Measurements from ENCODE around the gene L3MBTL4.
"Not testable (repeated sequence)": the region's sequence is repeated elsewhere in the genome, so short reads cannot be mapped to it uniquely, and the experiment has no call there.

The L3MBTL4 gene

DNA sequence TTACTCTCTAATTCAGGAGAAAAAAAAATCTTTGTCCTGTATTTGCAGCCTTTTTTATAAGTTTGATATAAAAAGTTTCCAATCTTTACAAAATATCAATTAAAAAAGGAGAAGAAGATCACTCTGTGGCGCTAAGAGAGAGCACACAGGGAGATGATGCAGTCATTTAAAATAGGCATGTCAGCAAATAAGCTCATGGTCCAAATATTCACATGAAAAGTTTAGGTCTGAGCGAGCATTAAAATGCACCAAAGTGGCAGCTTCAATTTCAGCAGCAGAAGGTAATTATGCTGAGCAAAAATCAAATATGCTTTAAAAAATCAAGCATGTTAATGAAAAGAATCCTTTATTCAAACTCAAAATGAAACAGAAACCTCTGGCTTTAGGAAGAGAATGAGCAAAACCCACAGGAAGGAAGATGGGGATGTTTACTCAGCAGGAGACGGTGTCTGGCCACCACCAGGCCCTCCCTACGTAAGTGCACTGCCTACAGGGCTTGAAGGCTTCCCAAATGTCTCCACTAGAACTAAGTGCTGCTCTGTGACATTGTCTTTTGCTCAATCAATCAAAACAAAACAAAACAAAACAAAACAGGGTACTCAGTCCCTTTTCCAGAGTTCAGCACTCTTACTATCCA lies 120.4 kb downstream of the L3MBTL4 start:
- no peak for DNase-seq

GRCh38 chr18:6289843-6290242 lies 124.9 kb downstream of the L3MBTL4 start:
- DNase-seq, result no peak

DNA sequence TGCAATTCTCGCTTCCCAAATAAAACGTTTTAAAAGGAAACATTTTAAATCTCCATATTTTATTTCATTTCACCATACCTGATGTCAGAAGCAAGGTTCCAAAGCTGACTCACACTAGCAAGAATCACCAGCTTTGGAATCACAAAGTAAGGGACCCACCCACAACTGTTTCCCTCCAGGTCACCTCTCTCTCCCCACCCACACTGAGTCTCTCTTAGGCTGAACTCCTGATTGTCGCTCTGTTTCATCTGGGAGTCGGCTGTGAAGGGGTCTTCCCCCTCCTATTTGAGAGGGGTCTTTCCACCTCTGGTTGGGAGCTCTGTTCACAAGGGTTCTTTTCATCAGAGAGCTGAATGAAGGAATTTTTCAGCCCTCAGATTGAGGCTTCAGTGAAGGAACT lies 128.1 kb downstream of the L3MBTL4 start:
- DNase-seq, result no peak

GRCh38 chr18:6284761-6285160 lies 129.9 kb downstream of the L3MBTL4 start:
- DNase-seq, result no peak

GRCh38 chr18:6284300-6284699 lies 130.4 kb downstream of the L3MBTL4 start:
- no peak for DNase-seq

- DNase-seq, result no peak
These were observed 132.8 kb downstream of the L3MBTL4 start for GRCh38 chr18:6281874-6282273.

DNA sequence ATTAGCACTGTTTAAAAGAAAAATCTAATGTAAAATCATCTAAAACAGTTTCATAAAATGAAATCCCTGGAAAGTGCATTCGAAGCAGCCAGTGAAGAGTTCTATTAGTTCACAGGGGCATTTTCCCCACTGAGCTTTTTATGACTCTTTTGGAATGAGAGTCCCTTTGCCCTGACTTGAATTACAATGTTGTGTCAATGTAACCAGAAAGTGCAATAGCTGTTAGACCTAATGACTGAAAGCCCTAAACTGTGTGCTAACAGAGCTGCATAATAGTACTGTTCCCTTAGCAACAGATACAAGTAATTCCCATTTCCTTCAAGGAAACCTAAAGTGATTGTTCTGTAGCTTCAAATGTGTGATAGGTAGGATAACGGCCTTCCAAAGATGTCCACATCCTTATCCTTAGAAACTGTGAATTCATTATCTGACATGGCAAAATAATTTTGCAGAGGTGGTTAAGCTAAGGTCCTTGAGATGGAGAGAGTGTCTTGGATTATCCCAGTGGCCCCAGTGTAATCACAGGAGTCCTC lies 134.4 kb downstream of the L3MBTL4 start:
- no peak for DNase-seq

GRCh38 chr18:6279308-6279707 lies 135.4 kb downstream of the L3MBTL4 start:
- DNase-seq, result no peak

- no peak for DNase-seq
These were observed 141.3 kb downstream of the L3MBTL4 start for GRCh38 chr18:6273423-6273822.

GRCh38 chr18:6272144-6272543 lies 142.6 kb downstream of the L3MBTL4 start:
- DNase-seq, result not testable (repeated sequence)

DNA sequence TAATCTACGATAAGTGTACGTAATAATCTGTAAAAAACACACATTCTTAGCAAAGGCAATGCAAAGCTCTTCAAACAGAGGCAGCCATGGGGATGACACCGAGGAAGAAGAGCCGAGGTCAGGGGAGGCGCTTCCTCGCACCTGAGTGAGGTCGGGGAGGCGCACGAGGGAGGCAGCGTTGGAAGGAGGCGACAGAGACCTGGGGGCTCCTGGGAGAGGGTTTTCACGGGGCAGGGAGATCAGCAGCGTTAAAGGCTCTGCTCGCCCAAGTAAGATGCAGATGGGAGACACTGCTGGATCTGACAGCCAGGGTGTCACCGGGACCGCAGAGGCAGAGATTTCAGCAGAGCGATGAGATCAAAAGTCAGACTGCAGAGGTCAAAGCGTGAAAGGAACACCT lies 143.1 kb downstream of the L3MBTL4 start:
- no peak for DNase-seq

DNA sequence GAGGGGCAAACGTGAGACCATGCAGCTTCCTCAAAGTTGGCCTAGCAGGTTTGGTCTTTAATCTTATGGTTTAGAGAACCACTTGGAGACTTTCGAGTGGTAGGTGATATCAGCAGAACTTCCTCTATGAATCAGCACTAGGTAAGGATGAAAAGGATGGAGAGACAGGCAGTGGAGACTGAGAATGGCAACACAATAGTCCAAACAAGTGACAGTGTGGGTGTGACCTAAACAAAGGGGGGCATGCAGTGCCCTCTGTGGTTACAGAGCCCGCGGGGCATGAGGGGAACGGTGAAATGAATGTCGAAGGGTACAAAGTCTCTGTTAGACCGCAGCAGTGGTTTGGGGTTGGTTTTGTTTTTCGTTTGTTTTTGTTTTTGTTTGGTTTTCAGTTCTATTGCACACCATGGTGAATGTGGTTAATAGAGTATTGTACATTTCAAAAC lies 143.9 kb downstream of the L3MBTL4 start:
- no peak for DNase-seq

DNA sequence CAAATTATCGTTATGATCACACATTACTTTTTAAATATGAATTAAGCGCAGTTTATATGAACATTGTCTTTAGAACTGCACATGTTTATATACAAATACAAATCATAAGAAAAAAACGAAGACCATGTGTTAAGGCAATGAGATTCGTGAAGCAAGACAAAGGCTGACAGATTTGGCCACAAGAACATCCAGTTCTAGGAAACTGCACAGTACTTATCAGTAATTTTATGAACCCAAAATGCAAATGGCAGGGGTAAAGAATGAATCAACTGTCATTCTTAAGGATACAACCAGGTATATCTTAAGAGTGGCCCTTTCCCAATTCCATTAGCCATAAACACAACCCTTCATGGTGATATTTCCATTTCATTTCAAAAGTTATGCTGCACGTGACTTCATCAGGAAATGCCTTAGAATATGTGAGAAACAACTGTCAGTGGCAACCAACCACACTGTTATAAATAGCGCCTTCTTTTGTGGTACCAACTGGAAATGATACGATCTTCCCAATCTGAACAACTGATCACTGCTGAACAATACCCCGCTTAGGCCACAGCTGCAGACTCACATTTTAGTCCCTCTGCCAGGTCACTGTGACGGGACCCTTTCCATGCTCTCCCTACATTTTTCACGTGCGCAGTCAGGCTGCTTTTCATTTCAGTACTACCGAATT lies 144.9 kb downstream of the L3MBTL4 start:
- no peak for DNase-seq

DNA sequence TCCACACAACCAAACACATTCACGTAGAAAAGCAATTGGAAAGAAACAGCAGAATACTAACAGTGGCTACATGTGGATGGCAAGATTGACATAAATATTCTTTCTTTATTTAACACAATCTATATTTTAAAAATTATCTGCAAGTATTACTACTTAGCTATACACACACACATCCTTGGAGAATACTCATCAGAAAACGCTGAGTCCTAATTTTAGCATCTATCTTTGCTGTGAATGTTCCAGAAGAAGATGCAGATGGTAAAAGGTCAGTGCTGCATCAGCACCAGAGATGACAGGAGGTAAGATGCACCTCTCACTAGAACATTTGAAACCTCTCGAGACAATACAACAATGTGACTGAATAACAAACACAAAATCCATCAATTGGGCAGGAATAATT lies 148.5 kb downstream of the L3MBTL4 start:
- no peak for DNase-seq

DNA sequence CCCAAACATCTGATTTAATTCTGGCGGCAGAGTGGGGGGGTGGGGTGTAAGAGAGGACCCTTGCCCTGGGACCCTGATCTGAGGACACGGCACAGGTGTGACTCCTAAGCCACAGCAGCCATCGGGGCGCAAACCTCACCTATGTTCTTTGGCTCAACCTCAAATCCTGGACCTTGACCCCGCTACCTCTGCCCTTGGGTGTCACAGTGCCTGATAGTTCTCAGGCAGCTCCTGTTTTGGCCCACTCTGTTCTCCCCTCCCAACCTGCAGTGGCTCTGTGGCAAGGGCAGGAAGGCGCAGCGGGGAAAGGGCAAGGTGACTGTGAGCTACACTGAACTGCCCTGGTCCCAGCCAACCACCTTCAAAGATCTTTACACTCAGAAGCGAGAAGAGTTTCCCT lies 152.8 kb downstream of the L3MBTL4 start:
- no peak for DNase-seq

GRCh38 chr18:6259324-6259723 lies 155.4 kb downstream of the L3MBTL4 start:
- not testable (repeated sequence) for DNase-seq

DNA sequence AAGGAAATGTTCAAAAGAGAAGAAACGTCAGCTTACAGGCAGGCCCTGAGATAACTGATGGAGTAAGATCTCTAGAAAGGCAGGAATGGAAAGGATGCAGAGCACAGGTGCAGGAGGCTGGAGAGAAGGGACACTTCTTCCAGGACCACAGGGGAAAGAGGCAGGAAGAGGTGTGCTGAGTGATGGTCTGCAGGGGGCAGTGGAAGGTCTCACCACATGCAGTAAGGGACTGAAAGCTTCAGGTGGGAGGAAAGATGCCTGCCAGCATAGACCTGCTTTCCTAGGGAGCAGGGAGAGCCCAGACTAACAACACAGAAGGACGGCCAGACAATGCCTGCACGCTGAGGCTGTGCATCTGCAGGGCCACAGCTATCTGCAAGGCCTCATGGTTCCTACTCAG lies 156.8 kb downstream of the L3MBTL4 start:
- no peak for DNase-seq

DNA sequence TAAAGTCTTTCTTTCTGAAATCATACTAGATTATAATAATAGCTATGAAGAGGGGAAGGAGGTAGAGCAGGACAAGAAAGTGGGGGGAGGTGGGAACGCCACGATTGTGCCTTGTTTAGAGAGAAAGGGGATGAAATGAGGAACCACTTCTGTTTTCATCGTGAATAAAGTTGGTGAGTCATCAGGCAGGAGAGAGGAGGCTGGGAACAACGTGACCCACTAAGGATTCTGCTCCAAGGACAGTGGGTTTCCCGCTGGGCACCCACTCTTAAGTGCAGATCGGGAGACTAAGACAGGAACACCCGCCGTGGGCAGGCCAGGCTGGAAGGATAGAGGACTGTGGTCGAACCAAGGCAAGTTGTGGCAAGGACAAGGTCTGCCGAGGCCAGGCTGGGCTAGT lies 158.2 kb downstream of the L3MBTL4 start:
- DNase-seq, result no peak

DNA sequence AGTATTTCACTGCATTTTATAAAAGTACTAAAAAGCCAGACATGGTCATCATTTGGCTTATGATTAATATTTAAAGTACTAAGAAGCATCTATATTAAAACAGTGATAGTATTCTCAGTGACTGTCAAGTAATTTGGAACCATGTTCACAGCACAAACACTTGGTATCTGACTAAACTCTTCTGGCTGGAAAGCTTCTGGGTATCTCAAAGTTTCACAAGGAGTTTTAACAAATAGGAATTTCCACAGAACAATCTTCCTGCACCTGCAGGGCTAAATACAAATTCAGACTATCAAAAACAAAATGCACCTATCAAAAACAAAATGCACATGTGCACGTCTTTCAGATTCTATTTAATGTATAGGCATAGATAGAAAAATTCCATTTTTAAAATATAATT lies 158.8 kb downstream of the L3MBTL4 start:
- no peak for DNase-seq

- no peak for DNase-seq
These were observed 159.5 kb downstream of the L3MBTL4 start for GRCh38 chr18:6255116-6255705.

GRCh38 chr18:6254456-6254855 lies 160.3 kb downstream of the L3MBTL4 start:
- no peak for DNase-seq

DNA sequence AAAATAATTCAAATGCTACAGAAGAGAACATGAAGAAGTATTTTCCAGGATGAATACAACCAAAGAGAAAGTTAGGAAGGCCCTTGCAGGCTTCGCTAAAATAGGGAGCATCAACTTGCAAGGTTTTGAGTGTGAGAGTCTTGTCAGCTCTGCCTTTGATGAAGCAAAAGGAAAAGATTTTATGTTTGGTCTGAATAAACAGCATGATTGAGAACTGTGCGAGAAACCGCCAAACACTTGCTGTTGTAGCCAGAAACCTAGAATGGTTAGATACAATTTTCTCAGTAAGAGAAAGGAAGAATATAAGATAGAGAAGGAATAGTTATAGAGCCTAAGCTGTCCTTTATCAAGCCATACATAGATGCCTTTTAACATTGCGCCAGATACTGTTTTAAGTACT lies 163.6 kb downstream of the L3MBTL4 start:
- no peak for DNase-seq

- no peak for DNase-seq
These were observed 164.9 kb downstream of the L3MBTL4 start for GRCh38 chr18:6249788-6250187.

GRCh38 chr18:6249170-6249569 lies 165.5 kb downstream of the L3MBTL4 start:
- no peak for DNase-seq
